Smooth muscle cell of the coronary artery (primary cell): ENCODE measurements around the gene SMAD1. TPM values are rescaled to one million over a fixed set of nuclear protein-coding genes. Genes with fewer than 3 reads are reported as not detected.

Source experiments
- total RNA-seq: library from RNA; depleted of rRNA; stranded (reverse); fragments of >200 nt; gene quantifications from 2 replicates; pipeline ENCODE4 v1.2.3, GENCODE V29; 2014; ENCODE audit warnings: low replicate concordance

The SMAD1 gene
- total RNA-seq: 3.0 and 7.4 TPM in 2 replicates

GRCh38 chr4:145481164-145481941, at the start of gene SMAD1:
Gene SMAD1, plus strand, starts transcription at chr4:145481853. Its CDS starts 32,761 bp downstream, at chr4:145514614.

Other genes with a start within 250 kb of the SMAD1 start
- 3.5 and 9.4 TPM in 2 replicates for gene MMAA, start 137.5 kb downstream of the SMAD1 start, total RNA-seq
- gene C4orf51, start 198.3 kb downstream of the SMAD1 start, total RNA-seq: not detected in 2 replicates